SH-SY5Y (cell line): ENCODE data around the gene ZNF366.

ENCODE experiments used
- GATA2 ChIP-seq: IDR thresholded peaks from 2 replicates; pipeline ENCODE4 v1.6.1; 2011; ENCODE audit warnings: mild to moderate bottlenecking, low read depth, low read length
- GATA3 ChIP-seq: IDR thresholded peaks from 2 replicates; pipeline ENCODE4 v1.6.1; 2011; ENCODE audit warnings: low read depth, mild to moderate bottlenecking, low read length, moderate library complexity

DNA sequence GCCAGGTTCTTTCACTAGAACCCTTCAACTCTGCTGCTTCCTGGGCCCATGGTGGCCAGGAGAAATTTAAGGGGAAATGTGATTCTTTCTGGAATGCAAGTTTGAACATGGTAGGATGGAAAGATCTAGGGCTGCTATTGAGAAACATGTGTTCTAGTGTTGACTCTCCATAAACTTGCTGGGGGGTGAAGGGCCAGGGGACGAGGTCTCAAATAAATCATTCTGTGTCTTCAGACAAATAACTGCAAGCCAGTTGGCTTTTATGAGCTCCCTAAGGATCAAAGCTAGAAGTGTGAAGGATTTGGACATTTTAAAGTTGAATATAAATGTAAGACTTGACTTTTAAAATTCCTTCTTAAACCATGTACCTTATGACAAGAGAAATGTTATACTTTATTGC is 78.5 kb downstream of the ZNF366 start:
- TF ChIP-seq GATA3: no peak
- no peak for TF ChIP-seq GATA2
